ENCODE results near the gene TMCO4.

- no peak for TF ChIP-seq EZH2phosphoT487 (IDR thresholded peaks at IDR 0.05; ENCODE audit: borderline replicate concordance, low read depth, low read length)
- TF ChIP-seq CTCF (conservative IDR thresholded peaks at IDR 0.05; ENCODE audit: low read length): no peak
Observed at GRCh38 chr1:19734056-19734455, 65.7 kb downstream of the TMCO4 start.
